K562 (cell line): Measurements from ENCODE around the gene SDK1. TPM values are rescaled to one million over a fixed set of nuclear protein-coding genes. Genes with fewer than 3 reads are reported as not detected.

Experiments
- ATAC-seq: fragments of 200-7000 bp; cut with Tn5 transposase; 3 replicates; pipeline ENCODE4 v1.9.1; 2020; ENCODE audit warnings: moderate library complexity
- BruUV-seq: library from RNA; stranded (reverse); fragments of 400-500 nt; replicated peaks from 2 replicates; lab custom pipeline; 2021; lab: Mats Ljungman, UMichigan
- CTCF ChIA-PET: fragments of 300-600 bp; formaldehyde crosslinking; extraction: SDS; loops from one replicate; lab custom pipeline; 2021; ENCODE audit warnings: low intra/inter-chr PET ratio; lab: Yijun Ruan, JAX
- POLR2A ChIA-PET: fragments of 300-600, 350-650 bp; sonication (Branson Sonifier 250); formaldehyde crosslinking; extraction: SDS; loops from one replicate; lab custom pipeline; 2021; ENCODE audit warnings: antibody characterized with exemption, inconsistent platforms; lab: Yijun Ruan, JAX
- DNase-seq, 4 experiments: peaks; one replicate each; pipeline versions ENCODE4 v3.0.0 to v3.0.0-alpha.2; 2011 to 2018; ENCODE audit warnings: low spot score in 3 of 4, mixed read lengths in 3 of 4; ENCODE audit errors: extremely low read depth in 1 of 4
- FAIRE-seq: peaks from 2 replicates; lab custom pipeline; 2011; peaks lifted over from hg19 to GRCh38; lab: Jason Lieb, UNC
- H2AFZ ChIP-seq: 2 replicates; pipeline ENCODE4 v1.6.0; 2011; ENCODE audit warnings: low read depth, low read length, control low read depth, inconsistent platforms
- H3K27ac ChIP-seq: fragments of 200-600 bp; 3 replicates; pipeline ENCODE4 v1.8.0; 2011; ENCODE audit warnings: low read depth, mild to moderate bottlenecking, control low read depth, inconsistent platforms, low read length, moderate library complexity, mixed read lengths; ENCODE audit errors: extremely low read depth
- H3K27me3 ChIP-seq, 2 experiments: fragments of 300-600 bp in 1 of 2; 2 replicates in 1 of 2; 3 replicates in 1 of 2; pipeline versions ENCODE4 v1.6.0 to v1.8.0; 2011; ENCODE audit warnings: inconsistent platforms in 2 of 2, low read length in 2 of 2, mild to moderate bottlenecking in 1 of 2, mixed read lengths in 1 of 2, moderate library complexity in 1 of 2; ENCODE audit not compliant: control insufficient read depth in 2 of 2, insufficient read depth in 2 of 2
- H3K36me3 ChIP-seq: fragments of 300-600 bp; 3 replicates; pipeline ENCODE4 v1.8.0; 2011; ENCODE audit warnings: mild to moderate bottlenecking, low read length, inconsistent platforms; ENCODE audit not compliant: control insufficient read depth, insufficient read depth
- H3K4me1 ChIP-seq, 2 experiments: fragments of 200-600 bp in 1 of 2; replicated peaks in 1 of 2; 2 replicates in 1 of 2; 3 replicates in 1 of 2; pipeline versions ENCODE4 v1.5.1 to v1.8.0; 2011; ENCODE audit warnings: inconsistent platforms in 2 of 2, low read length in 2 of 2, mild to moderate bottlenecking in 1 of 2, mixed read lengths in 1 of 2, moderate library complexity in 1 of 2; ENCODE audit not compliant: control insufficient read depth in 2 of 2, insufficient read depth in 2 of 2
- H3K4me2 ChIP-seq: 2 replicates; pipeline ENCODE4 v1.6.1; 2011; ENCODE audit warnings: low read length, control low read depth, inconsistent platforms, mixed read lengths; ENCODE audit not compliant: insufficient read depth
- H3K4me3 ChIP-seq: fragments of 200-600 bp; sonication (generic), shearing (Covaris generic); 2 replicates; pipeline ENCODE4 v1.5.1; 2016; ENCODE audit warnings: control low read depth, inconsistent platforms
- H3K79me2 ChIP-seq: fragments of 200-600 bp; 3 replicates; pipeline ENCODE4 v1.8.0; 2011; ENCODE audit warnings: low read length, inconsistent platforms; ENCODE audit not compliant: control insufficient read depth, insufficient read depth
- H3K9ac ChIP-seq, 2 experiments: 2 replicates each; pipeline versions ENCODE4 v1.6.0 to v1.6.1; 2011; ENCODE audit warnings: low read depth in 2 of 2, low read length in 2 of 2, control low read depth in 1 of 2, inconsistent platforms in 1 of 2, mild to moderate bottlenecking in 1 of 2, mixed read lengths in 1 of 2; ENCODE audit not compliant: insufficient read depth in 1 of 2
- H3K9me1 ChIP-seq: one replicate; pipeline ENCODE4 v1.6.0; 2011; ENCODE audit warnings: inconsistent platforms, mild to moderate bottlenecking, low read length, moderate library complexity; ENCODE audit not compliant: control insufficient read depth, insufficient read depth
- H3K9me3 ChIP-seq: replicated peaks from 2 replicates; pipeline ENCODE4 v1.5.1; 2011; ENCODE audit warnings: low read depth, low read length, inconsistent platforms; ENCODE audit not compliant: control insufficient read depth, insufficient read depth
- H4K20me1 ChIP-seq: replicated peaks from 2 replicates; pipeline ENCODE4 v1.6.1; 2011; ENCODE audit warnings: low read length, inconsistent platforms, mixed read lengths; ENCODE audit not compliant: control insufficient read depth, insufficient read depth
- CBX5 ChIP-seq: IDR thresholded peaks from 2 replicates; pipeline ENCODE4 v1.6.1; 2014; ENCODE audit warnings: low read depth, borderline replicate concordance
- NCOA2 ChIP-seq, 2 experiments: fragments of 450-650 bp; IDR thresholded peaks; 2 replicates each; pipeline ENCODE4 v1.6.1; 2018; ENCODE audit warnings: mild to moderate bottlenecking in 2 of 2, moderate library complexity in 1 of 2; ENCODE audit not compliant: partially characterized antibody in 2 of 2
- NR2C1 ChIP-seq, 2 experiments: fragments of 450-650 bp; IDR thresholded peaks; 2 replicates each; pipeline ENCODE4 v1.6.1; 2017; ENCODE audit warnings: mild to moderate bottlenecking in 2 of 2, antibody characterized with exemption in 1 of 2, inconsistent platforms in 1 of 2, missing compliant biosample characterization in 1 of 2, missing genetic modification characterization in 1 of 2
- PHB ChIP-seq: fragments of 250-450 bp; sonication (Bioruptor Pico); IDR thresholded peaks from 2 replicates; pipeline ENCODE4 v1.5.0; 2021
- TCF15 ChIP-seq: fragments of 250-450 bp; sonication (Bioruptor Pico); IDR thresholded peaks from 2 replicates; pipeline ENCODE4 v1.8.0; 2022; ENCODE audit warnings: moderate library complexity, mild to moderate bottlenecking, inconsistent platforms
- ZNF224 ChIP-seq: sonication (generic); formaldehyde crosslinking; IDR thresholded peaks from 2 replicates; pipeline ENCODE4 v1.8.0; 2022; ENCODE audit warnings: mild to moderate bottlenecking, missing genetic modification reagents
- ZNF263 ChIP-seq: sonication (generic); formaldehyde crosslinking; IDR thresholded peaks from 2 replicates; pipeline ENCODE4 v1.8.0; 2022; ENCODE audit warnings: mild to moderate bottlenecking, missing genetic modification reagents, borderline replicate concordance
- ZNF445 ChIP-seq: fragments of 250-450 bp; sonication (Bioruptor Pico); IDR thresholded peaks from 2 replicates; pipeline ENCODE4 v1.4.0; 2020; ENCODE audit warnings: low read depth, mild to moderate bottlenecking, moderate library complexity
- ZNF695 ChIP-seq: fragments of 450-650 bp; formaldehyde crosslinking; IDR thresholded peaks from 2 replicates; pipeline ENCODE4 v1.4.0; 2020; ENCODE audit warnings: mild to moderate bottlenecking, moderate library complexity
- ZNF830 ChIP-seq: fragments of 250-450 bp; sonication (Bioruptor Pico); IDR thresholded peaks from 2 replicates; pipeline ENCODE4 v1.5.0; 2021; ENCODE audit warnings: mild to moderate bottlenecking
- whole genome bisulfite sequencing: fragments of 100-300 bp; shearing (Covaris generic); methylation state at CpG from one replicate; pipeline ENCODE4 v1.1.6; 2016; ENCODE audit warnings: low coverage, mixed read lengths; ENCODE audit not compliant: insufficient coverage; ENCODE audit errors: missing lambda C conversion rate; 5-methylcytosine and 5-hydroxymethylcytosine counted together
- in situ Hi-C: fragments of 300-500 bp; cut with MboI; formaldehyde crosslinking; loops from 4 replicates; pipeline ENCODE4 v1.15.0; 2018; ENCODE audit warnings: inconsistent platforms, mixed read lengths
- intact Hi-C: fragments of 100-400 bp; cut with micrococcal nuclease; formaldehyde crosslinking; loops from 2 replicates; pipeline ENCODE4 v1.14.2; 2022
- polyA plus RNA-seq, 8 experiments: library from polyadenylated mRNA; depleted of rRNA in 4 of 8; stranded (reverse) in 5 of 8; unstranded in 3 of 8; fragments of >200 nt; fragmentation: Nextera tagmentation in 2 of 8; fragmentation: Illumina TruSeq in 1 of 8; extraction: Ambion mirVana in 2 of 8; extraction: Trizol in 1 of 8; gene quantifications; 2 replicates each; pipeline versions ENCODE4 v1.2.1 to v1.2.3, GENCODE V29; 2011 to 2014; ENCODE audit warnings: inconsistent platforms in 1 of 8, missing spikeins in 1 of 8
- total RNA-seq, 7 experiments: library from RNA; depleted of rRNA in 6 of 7; stranded (reverse); fragments of >200 nt in 6 of 7; fragmentation: Illumina TruSeq in 2 of 7; extraction: Trizol in 2 of 7; gene quantifications; 2 replicates each; pipeline versions ENCODE4 v1.2.1 to v1.2.3, GENCODE V29; 2011 to 2021; ENCODE audit warnings: low replicate concordance in 1 of 7
- TF ChIP-seq, protein P1 (sequence below): fragments of 250-450 bp; sonication (Bioruptor Pico); IDR thresholded peaks from 2 replicates; pipeline ENCODE4 v1.4.0; 2020

Gene SDK1
- total and polyA plus RNA-seq, 9 of the 15 experiments (the other 6 are each of a cell fraction or from before 2014, with no cell fraction given): 0.16 TPM; not detected in 8

DNA sequence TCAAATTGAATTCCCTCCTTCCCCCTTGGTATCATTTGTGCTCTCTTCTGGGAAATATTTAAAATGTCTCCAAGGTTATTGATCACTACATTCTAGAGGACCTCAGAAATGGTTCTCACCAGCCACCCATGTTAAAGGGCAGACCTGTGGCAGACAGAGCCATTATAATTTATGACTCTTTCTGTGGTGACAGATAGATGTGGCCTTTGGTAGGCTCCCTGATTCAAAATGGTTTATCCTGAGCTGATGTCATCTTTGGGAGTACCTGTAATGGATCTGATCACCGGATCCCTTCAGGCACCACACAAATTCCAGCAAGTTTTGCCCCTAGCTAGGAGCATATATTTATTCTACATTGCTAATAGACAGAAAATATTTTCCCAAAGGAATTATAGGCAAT is 267.5 kb downstream of the SDK1 start (continued):
- TF ChIP-seq, protein P1, sequence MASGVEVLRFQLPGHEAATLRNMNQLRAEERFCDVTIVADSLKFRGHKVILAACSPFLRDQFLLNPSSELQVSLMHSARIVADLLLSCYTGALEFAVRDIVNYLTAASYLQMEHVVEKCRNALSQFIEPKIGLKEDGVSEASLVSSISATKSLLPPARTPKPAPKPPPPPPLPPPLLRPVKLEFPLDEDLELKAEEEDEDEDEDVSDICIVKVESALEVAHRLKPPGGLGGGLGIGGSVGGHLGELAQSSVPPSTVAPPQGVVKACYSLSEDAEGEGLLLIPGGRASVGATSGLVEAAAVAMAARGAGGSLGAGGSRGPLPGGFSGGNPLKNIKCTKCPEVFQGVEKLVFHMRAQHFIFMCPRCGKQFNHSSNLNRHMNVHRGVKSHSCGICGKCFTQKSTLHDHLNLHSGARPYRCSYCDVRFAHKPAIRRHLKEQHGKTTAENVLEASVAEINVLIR (CRISPR knock-in tag): no peak
- TF ChIP-seq PHB (CRISPR knock-in tag) (no peak), ZNF830 (CRISPR knock-in tag) (no peak), NR2C1 (IDR thresholded peaks at IDR 0.05) (no peak), NR2C1 (tag; IDR thresholded peaks at IDR 0.05) (no peak), CBX5 (no peak), ZNF224 (CRISPR knock-in tag) (no peak)

DNA sequence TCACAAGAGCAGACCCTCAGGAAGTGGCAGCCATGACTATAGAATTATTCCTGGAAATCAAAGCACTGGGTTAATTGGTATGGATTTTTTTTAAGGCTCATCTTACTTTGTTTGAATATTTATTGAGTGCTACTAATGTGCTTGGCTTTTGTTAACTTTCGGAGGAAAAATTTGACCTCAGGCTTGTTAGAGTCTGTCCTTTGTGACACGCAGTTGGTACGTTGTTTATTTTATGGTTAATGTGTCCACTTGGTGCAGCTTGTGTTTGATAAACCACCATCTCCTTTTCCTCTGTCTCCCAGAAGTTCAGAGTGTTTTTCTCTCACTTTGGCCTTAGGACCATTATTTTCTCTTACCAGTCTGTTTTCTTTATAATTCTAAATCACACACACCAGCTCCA is 268.6 kb downstream of the SDK1 start:
- in situ Hi-C loops: no loop called here
- ATAC-seq: no peak

More for the DNA sequence above, 268.6 kb downstream of the SDK1 start:
- DNase-seq (no peak), FAIRE-seq (no peak)
- H3K36me3 ChIP-seq: no peaks in the 10 kb centered on the region
- intact Hi-C loops: no loop called here
- no TSS peak for BruUV-seq
- H3K4me2 ChIP-seq: no peak overlapping the region
- POLR2A ChIA-PET: no interaction called here
- H3K4me1 ChIP-seq: no peaks in the 10 kb centered on the region
- H2AFZ ChIP-seq: no peak overlapping the region
- H3K9me3 ChIP-seq: no peaks in the 10 kb centered on the region
- no peaks in the 10 kb centered on the region; a peak in 2 of 5 replicates for H3K27me3 ChIP-seq
- WGBS: 5% methylated on average over 3 of the region's 3 CpGs
- CTCF ChIA-PET: no interaction called here
- H3K27ac ChIP-seq: no peak overlapping the region
- TF ChIP-seq ZNF695 (no peak), ZNF263 (CRISPR knock-in tag) (no peak), TCF15 (CRISPR knock-in tag) (no peak), NCOA2 (IDR thresholded peaks at IDR 0.05; ENCODE audit: partially characterized antibody in 2 of 2) (no peak), ZNF445 (no peak)
- TF ChIP-seq, all 486 proteins: peak for 0
- no peaks in the 10 kb centered on the region for H4K20me1 ChIP-seq
- H3K9me1 ChIP-seq: no peaks in the 10 kb centered on the region
- H3K4me3 ChIP-seq: no peak overlapping the region
- no peak overlapping the region for H3K9ac ChIP-seq
- no peaks in the 10 kb centered on the region for H3K79me2 ChIP-seq
